ENCODE data around the gene ADGRB3.

ADGRB3 gene

DNA sequence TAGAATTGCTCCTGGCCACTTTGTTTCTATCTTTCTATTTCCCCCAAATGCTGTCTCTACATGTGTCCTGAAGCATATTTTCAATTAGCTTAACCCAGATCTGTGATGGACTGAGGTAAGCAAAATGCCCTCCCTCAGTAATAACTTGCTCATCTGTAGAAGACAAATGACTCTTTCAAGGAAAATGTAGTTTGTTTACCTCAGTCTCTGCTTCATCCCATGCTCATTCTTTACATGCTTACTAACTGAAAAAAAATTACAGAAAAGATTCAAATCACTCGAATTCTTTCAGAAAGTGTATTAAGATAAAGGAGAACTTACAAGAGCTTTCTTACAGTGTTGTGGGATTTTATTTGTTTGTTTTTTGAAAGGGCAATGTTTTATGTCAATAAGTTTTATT, 630.6 kb downstream of the ADGRB3 start:
- TF ChIP-seq EGR1 (IDR thresholded peaks at IDR 0.05) (no peak), REST (IDR thresholded peaks at IDR 0.05; ENCODE audit: low read depth) (no peak), TEAD4 (IDR thresholded peaks at IDR 0.05) (no peak), NFIC (IDR thresholded peaks at IDR 0.05) (no peak), RAD21 (IDR thresholded peaks at IDR 0.05; ENCODE audit: low read depth) (no peak), ZBTB7A (IDR thresholded peaks at IDR 0.05; ENCODE audit: low read depth) (no peak), TCF12 (IDR thresholded peaks at IDR 0.05; ENCODE audit: low read depth) (no peak), CEBPB (IDR thresholded peaks at IDR 0.05) (no peak), EP300 (IDR thresholded peaks at IDR 0.05; ENCODE audit: borderline replicate concordance) (no peak), FOXM1 (IDR thresholded peaks at IDR 0.05; ENCODE audit: borderline replicate concordance, low read depth) (no peak), TAF1 (IDR thresholded peaks at IDR 0.05; ENCODE audit: low read depth) (no peak), YY1 (IDR thresholded peaks at IDR 0.05; ENCODE audit: low read depth) (no peak), CREB1 (IDR thresholded peaks at IDR 0.05; ENCODE audit: low read depth) (no peak), USF1 (IDR thresholded peaks at IDR 0.05) (no peak)
- TF ChIP-seq, protein P1, sequence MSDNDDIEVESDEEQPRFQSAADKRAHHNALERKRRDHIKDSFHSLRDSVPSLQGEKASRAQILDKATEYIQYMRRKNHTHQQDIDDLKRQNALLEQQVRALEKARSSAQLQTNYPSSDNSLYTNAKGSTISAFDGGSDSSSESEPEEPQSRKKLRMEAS (IDR thresholded peaks at IDR 0.05): no peak

DNA sequence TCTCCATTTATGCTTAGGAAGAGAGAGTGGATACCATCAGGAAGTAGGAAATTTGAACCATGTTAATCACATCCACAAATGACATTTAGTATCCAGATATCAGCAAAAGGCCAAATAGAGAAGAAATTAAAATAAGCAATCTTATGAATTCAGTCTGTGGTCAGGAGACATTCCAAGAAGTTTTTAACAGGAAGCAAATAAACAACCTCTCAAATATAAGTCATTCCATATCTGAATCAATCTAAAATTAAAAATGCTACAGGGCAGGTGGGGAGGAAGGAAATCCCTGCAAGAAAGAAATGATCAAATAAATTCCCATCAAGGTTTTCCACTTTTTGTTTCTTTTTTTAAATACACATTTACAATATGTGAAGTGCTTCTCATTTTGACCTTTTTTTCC, 641.1 kb downstream of the ADGRB3 start:
- no peak for TF ChIP-seq ZBTB7A (IDR thresholded peaks at IDR 0.05; ENCODE audit: low read depth)
- TF ChIP-seq TCF12 (IDR thresholded peaks at IDR 0.05; ENCODE audit: low read depth): no peak
- TF ChIP-seq NFIC (IDR thresholded peaks at IDR 0.05): no peak
- no peak for TF ChIP-seq TAF1 (IDR thresholded peaks at IDR 0.05; ENCODE audit: low read depth)
- no peak for TF ChIP-seq REST (IDR thresholded peaks at IDR 0.05; ENCODE audit: low read depth)
- TF ChIP-seq FOXM1 (IDR thresholded peaks at IDR 0.05; ENCODE audit: borderline replicate concordance, low read depth): no peak
- no peak for TF ChIP-seq CEBPB (IDR thresholded peaks at IDR 0.05)
- TF ChIP-seq USF1 (IDR thresholded peaks at IDR 0.05): no peak
- no peak for TF ChIP-seq EGR1 (IDR thresholded peaks at IDR 0.05)
- TF ChIP-seq YY1 (IDR thresholded peaks at IDR 0.05; ENCODE audit: low read depth): no peak
- no peak for TF ChIP-seq RAD21 (IDR thresholded peaks at IDR 0.05; ENCODE audit: low read depth)
- TF ChIP-seq TEAD4 (IDR thresholded peaks at IDR 0.05): no peak
- TF ChIP-seq EP300 (IDR thresholded peaks at IDR 0.05; ENCODE audit: borderline replicate concordance): no peak
- TF ChIP-seq, protein P1 (IDR thresholded peaks at IDR 0.05): no peak
- no peak for TF ChIP-seq CREB1 (IDR thresholded peaks at IDR 0.05; ENCODE audit: low read depth)

GRCh38 chr6:69279805-69280204, 644.7 kb downstream of the ADGRB3 start:
- TF ChIP-seq FOXM1 (IDR thresholded peaks at IDR 0.05; ENCODE audit: borderline replicate concordance, low read depth) (no peak), RAD21 (IDR thresholded peaks at IDR 0.05; ENCODE audit: low read depth) (no peak), EGR1 (IDR thresholded peaks at IDR 0.05) (no peak), TCF12 (IDR thresholded peaks at IDR 0.05; ENCODE audit: low read depth) (no peak), CREB1 (IDR thresholded peaks at IDR 0.05; ENCODE audit: low read depth) (no peak), REST (IDR thresholded peaks at IDR 0.05; ENCODE audit: low read depth) (no peak), TAF1 (IDR thresholded peaks at IDR 0.05; ENCODE audit: low read depth) (no peak), YY1 (IDR thresholded peaks at IDR 0.05; ENCODE audit: low read depth) (no peak), ZBTB7A (IDR thresholded peaks at IDR 0.05; ENCODE audit: low read depth) (no peak), TEAD4 (IDR thresholded peaks at IDR 0.05) (no peak), EP300 (IDR thresholded peaks at IDR 0.05; ENCODE audit: borderline replicate concordance) (no peak), USF1 (IDR thresholded peaks at IDR 0.05) (no peak), CEBPB (IDR thresholded peaks at IDR 0.05) (no peak), NFIC (IDR thresholded peaks at IDR 0.05) (no peak)
- TF ChIP-seq, protein P1 (IDR thresholded peaks at IDR 0.05): no peak

All from Ishikawa (cell line).